Breast epithelium (tissue), 3 donors: ENCODE data around the gene HDAC10.

ENCODE experiments used
- CTCF ChIP-seq, 3 donors: fragments of 450-650 bp; IDR thresholded peaks; one replicate each; pipeline ENCODE4 v1.5.1; 2016 to 2017; ENCODE audit warnings: antibody characterized with exemption in 3 of 3, mild to moderate bottlenecking in 3 of 3, moderate library complexity in 3 of 3
- POLR2A ChIP-seq: fragments of 450-650 bp; IDR thresholded peaks from one replicate; pipeline ENCODE4 v1.6.1; 2016; ENCODE audit warnings: antibody characterized with exemption, mild to moderate bottlenecking, moderate library complexity

- no peak for TF ChIP-seq POLR2A
- TF ChIP-seq CTCF (IDR thresholded peaks at IDR 0.05), result no peak
Measured at GRCh38 chr22:50199251-50199721, 51.8 kb downstream of the HDAC10 start.
